ENCODE results near the gene FANCG. TPM values are rescaled to one million over a fixed set of nuclear protein-coding genes. Genes with fewer than 3 reads are reported as not detected.

Gene FANCG
- total RNA-seq, 1 donor from 2014 or later, result 52.2 TPM

DNA sequence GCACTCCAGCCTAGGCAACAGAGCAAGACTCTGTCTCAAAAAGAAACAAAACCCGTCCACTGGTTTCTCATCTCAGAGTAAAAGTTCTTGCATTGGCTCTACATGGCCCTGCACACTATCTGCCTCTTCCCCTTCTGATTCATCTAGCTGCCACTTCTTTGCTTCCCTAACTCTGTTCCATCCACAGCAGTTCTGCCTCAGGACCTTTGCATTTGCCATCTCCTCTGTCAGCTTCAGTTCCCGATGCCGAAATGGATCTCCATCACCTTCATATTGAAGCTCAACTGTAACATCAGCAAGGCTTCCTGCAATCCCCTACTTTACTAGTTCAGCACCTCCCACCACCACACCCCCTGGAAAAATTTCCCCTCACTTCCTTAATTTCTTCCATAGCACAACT is 17.8 kb upstream of the FANCG start:
- Mint-ChIP-seq H3K4me1 (peaks cover 25% of the 10 kb centered on the region), H3K36me3 (peaks cover 10% of the 10 kb centered on the region), H3K27ac (no peak overlapping the region), H3K4me3 (peak overlapping the region; percentile 12), H3K9me3 (no peaks in the 10 kb centered on the region), H3K27me3 (ENCODE audit: low read depth) (no peaks in the 10 kb centered on the region)
- no peak for DNase-seq (ENCODE audit: low spot score in 2 of 2, unreplicated experiment in 2 of 2)
- TF ChIP-seq, protein P1, sequence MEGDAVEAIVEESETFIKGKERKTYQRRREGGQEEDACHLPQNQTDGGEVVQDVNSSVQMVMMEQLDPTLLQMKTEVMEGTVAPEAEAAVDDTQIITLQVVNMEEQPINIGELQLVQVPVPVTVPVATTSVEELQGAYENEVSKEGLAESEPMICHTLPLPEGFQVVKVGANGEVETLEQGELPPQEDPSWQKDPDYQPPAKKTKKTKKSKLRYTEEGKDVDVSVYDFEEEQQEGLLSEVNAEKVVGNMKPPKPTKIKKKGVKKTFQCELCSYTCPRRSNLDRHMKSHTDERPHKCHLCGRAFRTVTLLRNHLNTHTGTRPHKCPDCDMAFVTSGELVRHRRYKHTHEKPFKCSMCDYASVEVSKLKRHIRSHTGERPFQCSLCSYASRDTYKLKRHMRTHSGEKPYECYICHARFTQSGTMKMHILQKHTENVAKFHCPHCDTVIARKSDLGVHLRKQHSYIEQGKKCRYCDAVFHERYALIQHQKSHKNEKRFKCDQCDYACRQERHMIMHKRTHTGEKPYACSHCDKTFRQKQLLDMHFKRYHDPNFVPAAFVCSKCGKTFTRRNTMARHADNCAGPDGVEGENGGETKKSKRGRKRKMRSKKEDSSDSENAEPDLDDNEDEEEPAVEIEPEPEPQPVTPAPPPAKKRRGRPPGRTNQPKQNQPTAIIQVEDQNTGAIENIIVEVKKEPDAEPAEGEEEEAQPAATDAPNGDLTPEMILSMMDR (IDR thresholded peaks at IDR 0.05; ENCODE audit: unreplicated experiment), result no peak

DNA sequence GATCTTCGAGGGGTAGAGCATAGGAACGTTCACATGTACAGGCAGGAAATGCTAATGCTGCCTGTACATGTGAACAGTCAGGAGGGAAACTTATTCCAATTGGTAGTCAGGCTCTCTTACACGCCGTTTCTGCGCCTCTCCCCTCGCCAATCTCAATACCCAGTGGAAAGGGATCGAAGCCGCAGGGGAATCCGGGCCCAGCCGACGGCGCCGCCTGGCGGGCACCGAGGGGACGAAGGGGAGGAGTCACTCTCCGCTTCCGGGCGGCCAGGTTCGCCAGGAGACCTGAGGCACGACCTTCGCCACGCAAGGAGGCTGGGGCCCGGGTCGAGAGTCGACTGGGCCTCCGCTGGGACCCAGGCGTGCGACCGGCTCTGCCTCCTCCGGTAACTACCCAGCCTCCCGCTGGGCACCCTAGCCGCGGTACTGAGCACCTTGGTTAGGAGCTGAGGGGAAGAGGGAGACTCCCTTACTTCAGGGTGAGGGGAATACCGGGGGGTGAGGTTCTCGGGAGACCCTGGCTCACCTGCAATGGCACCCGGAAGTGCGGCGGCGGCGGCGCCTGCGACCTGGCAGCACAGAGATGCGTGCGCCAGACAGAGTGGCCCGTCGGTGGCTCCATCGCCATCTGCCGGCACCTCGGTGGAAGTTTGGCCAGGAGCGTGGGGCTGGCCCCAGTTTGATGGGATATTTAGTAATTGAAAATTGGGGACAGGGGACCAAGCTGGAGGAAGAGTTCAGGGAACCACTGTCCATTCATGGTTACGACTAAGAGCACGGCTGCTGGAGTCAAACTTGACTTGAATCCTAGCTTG is 16.5 kb upstream of the FANCG start, which contains the start of gene PIGO:
Gene PIGO (minus strand): TSS at position 557 of the 815 bp plus-strand sequence. CDS start 1,026 bp downstream, outside the sequence.
- peak; percentile 70 to 87 for DNase-seq (ENCODE audit: low spot score in 2 of 2, unreplicated experiment in 2 of 2)

DNA sequence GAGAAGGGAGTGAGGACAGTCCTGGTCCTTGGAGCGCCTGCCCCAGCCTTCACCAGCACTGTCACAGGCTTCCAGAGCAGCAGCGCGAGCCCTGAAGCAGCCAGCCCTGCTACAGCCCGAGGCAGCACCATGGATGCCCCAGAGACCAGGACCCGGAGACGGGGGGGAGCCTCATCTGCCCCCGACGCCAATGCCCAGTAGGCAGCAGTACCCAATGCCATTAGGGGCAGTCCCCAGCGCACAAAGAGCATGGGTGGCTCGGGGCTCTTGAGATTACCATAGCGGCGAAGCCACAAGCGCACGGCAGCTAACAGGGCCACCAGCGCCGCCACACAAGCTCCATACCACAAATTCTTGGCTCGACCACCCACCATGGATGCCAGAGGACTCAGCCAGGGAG is 11.8 kb upstream of the FANCG start:
- Mint-ChIP-seq H3K27me3 (ENCODE audit: low read depth) (no peaks in the 10 kb centered on the region), H3K36me3 (peaks cover 15% of the 10 kb centered on the region), H3K9me3 (no peaks in the 10 kb centered on the region), H3K4me3 (no peak overlapping the region), H3K27ac (no peak overlapping the region), H3K4me1 (peaks cover 10% of the 10 kb centered on the region)
- DNase-seq (ENCODE audit: low spot score in 2 of 2, unreplicated experiment in 2 of 2), result no peak
- TF ChIP-seq, protein P1 (IDR thresholded peaks at IDR 0.05; ENCODE audit: unreplicated experiment), result no peak

More for the DNA sequence above, 16.5 kb upstream of the FANCG start, which contains the start of gene PIGO:
- Mint-ChIP-seq H3K9me3 (no peaks in the 10 kb centered on the region), H3K27ac (peak within 1 kb of the TSS; percentile 90), H3K27me3 (ENCODE audit: low read depth) (no peaks in the 10 kb centered on the region), H3K4me3 (peak within 1 kb of the TSS; percentile 80), H3K36me3 (peaks cover 10% of the 10 kb centered on the region), H3K4me1 (peaks cover 14% of the 10 kb centered on the region)
- TF ChIP-seq, protein P1 (IDR thresholded peaks at IDR 0.05; ENCODE audit: unreplicated experiment), result peak; percentile 90

DNA sequence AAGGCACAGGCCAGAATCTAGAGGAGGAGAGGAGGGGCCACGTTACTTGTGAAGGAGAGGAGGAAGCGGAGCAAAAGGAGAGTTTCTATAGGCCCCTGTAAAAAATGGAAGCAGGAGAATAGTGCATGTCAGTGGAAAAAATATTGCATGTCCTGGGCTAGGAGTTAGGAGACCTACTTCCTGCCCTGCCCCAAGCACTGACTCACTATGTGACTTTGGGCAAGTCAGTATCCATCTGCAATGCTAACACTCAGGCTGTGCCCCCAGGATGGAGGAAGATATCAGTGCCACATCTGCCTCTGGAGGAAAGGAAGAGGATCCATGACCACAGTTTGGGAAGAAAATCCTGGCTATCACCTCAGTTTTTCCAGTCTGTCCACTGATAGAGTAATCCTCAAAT is 9.7 kb upstream of the FANCG start:
- peaks cover 7% of the 10 kb centered on the region for H3K9me3 Mint-ChIP-seq
- no peak overlapping the region for H3K4me3 Mint-ChIP-seq
- no peaks in the 10 kb centered on the region for H3K27me3 Mint-ChIP-seq (ENCODE audit: low read depth)
- H3K36me3 Mint-ChIP-seq, result peaks cover 20% of the 10 kb centered on the region
- TF ChIP-seq, protein P1 (IDR thresholded peaks at IDR 0.05; ENCODE audit: unreplicated experiment), result no peak
- no peaks in the 10 kb centered on the region for H3K4me1 Mint-ChIP-seq
- no peak for DNase-seq (ENCODE audit: low spot score in 2 of 2, unreplicated experiment in 2 of 2)
- H3K27ac Mint-ChIP-seq, result no peak overlapping the region

DNA sequence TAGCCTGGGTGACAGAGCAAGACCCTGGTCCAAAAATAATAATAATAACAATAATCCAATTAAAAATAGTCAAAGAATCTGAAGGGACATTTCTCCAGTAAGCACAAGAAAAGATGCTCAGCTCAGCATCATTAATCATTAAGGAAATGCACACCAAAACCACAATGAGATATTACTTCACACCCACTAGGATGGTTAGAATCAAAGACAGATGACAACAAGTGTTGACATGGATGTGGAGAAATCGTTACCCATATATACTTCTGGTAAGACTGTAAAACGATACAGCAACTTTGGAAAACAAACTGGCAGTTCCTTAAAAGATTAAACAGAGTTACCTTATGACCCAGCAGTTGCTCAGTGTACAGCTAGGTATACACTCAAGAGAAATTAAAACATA is 5.3 kb upstream of the FANCG start:
- Mint-ChIP-seq H3K36me3 (peaks cover 16% of the 10 kb centered on the region), H3K9me3 (peaks cover 7% of the 10 kb centered on the region), H3K27me3 (ENCODE audit: low read depth) (no peaks in the 10 kb centered on the region), H3K27ac (no peak overlapping the region), H3K4me1 (peaks cover 3% of the 10 kb centered on the region), H3K4me3 (no peak overlapping the region)
- no peak for DNase-seq (ENCODE audit: low spot score in 2 of 2, unreplicated experiment in 2 of 2)
- TF ChIP-seq, protein P1 (IDR thresholded peaks at IDR 0.05; ENCODE audit: unreplicated experiment), result no peak

Data from mesothelial cell of epicardium (in vitro differentiated cells).